HEK293 (cell line): ENCODE measurements around the gene ODAD3.

Experiments used
- CTCF ChIA-PET: fragments of 350-600 bp; formaldehyde crosslinking; extraction: SDS; loops from one replicate; lab custom pipeline; 2021; ENCODE audit warnings: antibody characterized with exemption; lab: Yijun Ruan, JAX
- POLR2A ChIA-PET: fragments of 300-600 bp; formaldehyde crosslinking; extraction: SDS; loops from one replicate; lab custom pipeline; 2020; ENCODE audit warnings: antibody characterized with exemption, inconsistent platforms; lab: Yijun Ruan, JAX
- H3K27ac ChIP-seq: fragments of 200-500 bp; sonication (Bioruptor generic); 2 replicates; pipeline ENCODE4 v1.5.1; 2014; ENCODE audit warnings: low read depth, low read length, control low read depth, inconsistent platforms; ENCODE audit errors: extremely low read depth
- H3K36me3 ChIP-seq, 2 experiments: fragments of 200-500 bp in 1 of 2; sonication (Bioruptor generic) in 1 of 2; 1 replicate in 1 of 2; 2 replicates in 1 of 2; pipeline ENCODE4 v1.5.1; 2014 to 2017; ENCODE audit warnings: inconsistent platforms in 2 of 2, low read length in 2 of 2; ENCODE audit not compliant: control insufficient read depth in 2 of 2, insufficient read depth in 1 of 2
- H3K4me1 ChIP-seq: fragments of 200-500 bp; sonication (Bioruptor generic); 2 replicates; pipeline ENCODE4 v1.5.1; 2014; ENCODE audit warnings: mild to moderate bottlenecking, low read length, inconsistent platforms; ENCODE audit not compliant: control insufficient read depth, insufficient read depth
- H3K4me3 ChIP-seq: 2 replicates; pipeline ENCODE4 v1.5.1; 2011; ENCODE audit warnings: low read depth, mild to moderate bottlenecking, control low read depth, low read length, moderate library complexity
- H3K9me3 ChIP-seq: fragments of 200-500 bp; sonication (Bioruptor generic); 2 replicates; pipeline ENCODE4 v1.5.1; 2014; ENCODE audit warnings: low read depth, low read length, inconsistent platforms; ENCODE audit not compliant: control insufficient read depth, insufficient read depth
- BCL11B ChIP-seq: fragments of 450-650 bp; formaldehyde crosslinking; IDR thresholded peaks from 2 replicates; pipeline ENCODE4 v1.5.1; 2016; ENCODE audit warnings: low read depth, missing biosample characterization, missing genetic modification characterization
- EGR2 ChIP-seq: fragments of 450-650 bp; formaldehyde crosslinking; IDR thresholded peaks from 2 replicates; pipeline ENCODE4 v1.5.1; 2016; ENCODE audit warnings: low read depth, missing biosample characterization, missing genetic modification characterization
- GFI1B ChIP-seq: fragments of 450-650 bp; formaldehyde crosslinking; IDR thresholded peaks from 2 replicates; pipeline ENCODE4 v1.5.1; 2016; ENCODE audit warnings: missing biosample characterization, missing genetic modification characterization
- GLIS2 ChIP-seq: fragments of 450-650 bp; formaldehyde crosslinking; IDR thresholded peaks from 2 replicates; pipeline ENCODE4 v1.5.1; 2016; ENCODE audit warnings: missing biosample characterization, missing genetic modification characterization
- ZBTB20 ChIP-seq: fragments of 450-650 bp; formaldehyde crosslinking; IDR thresholded peaks from 2 replicates; pipeline ENCODE4 v1.5.1; 2016; ENCODE audit warnings: missing biosample characterization, missing genetic modification characterization
- ZFHX2 ChIP-seq: fragments of 450-650 bp; formaldehyde crosslinking; conservative IDR thresholded peaks from 2 replicates; pipeline ENCODE4 v1.5.1; 2016; ENCODE audit warnings: missing biosample characterization, missing genetic modification characterization
- ZNF121 ChIP-seq: fragments of 450-650 bp; formaldehyde crosslinking; IDR thresholded peaks from 2 replicates; pipeline ENCODE4 v1.5.1; 2016; ENCODE audit warnings: missing biosample characterization, missing genetic modification characterization
- ZNF133 ChIP-seq: fragments of 450-650 bp; formaldehyde crosslinking; IDR thresholded peaks from 2 replicates; pipeline ENCODE4 v1.5.1; 2016; ENCODE audit warnings: missing biosample characterization, missing genetic modification characterization
- ZNF24 ChIP-seq: fragments of 450-650 bp; formaldehyde crosslinking; IDR thresholded peaks from 2 replicates; pipeline ENCODE4 v1.5.1; 2016; ENCODE audit warnings: missing biosample characterization, missing genetic modification characterization
- ZNF335 ChIP-seq: fragments of 450-650 bp; formaldehyde crosslinking; conservative IDR thresholded peaks from 2 replicates; pipeline ENCODE4 v1.5.1; 2016; ENCODE audit warnings: missing biosample characterization, missing genetic modification characterization
- ZNF626 ChIP-seq: fragments of 450-650 bp; sonication (Bioruptor Pico); formaldehyde crosslinking; IDR thresholded peaks from 2 replicates; pipeline ENCODE4 v1.5.1; 2018; ENCODE audit warnings: missing biosample characterization, missing genetic modification characterization, inconsistent platforms
- ZNF785 ChIP-seq: fragments of 450-650 bp; formaldehyde crosslinking; IDR thresholded peaks from 2 replicates; pipeline ENCODE4 v1.5.1; 2016; ENCODE audit warnings: missing biosample characterization, missing genetic modification characterization
- TF ChIP-seq, protein P1 (sequence below): fragments of 450-650 bp; formaldehyde crosslinking; IDR thresholded peaks from 2 replicates; pipeline ENCODE4 v1.5.1; 2016; ENCODE audit warnings: missing biosample characterization, missing genetic modification characterization
- TF ChIP-seq, protein P2 (sequence below): fragments of 450-650 bp; formaldehyde crosslinking; IDR thresholded peaks from 2 replicates; pipeline ENCODE4 v1.5.1; 2016; ENCODE audit warnings: missing biosample characterization, missing genetic modification characterization
- TF ChIP-seq, protein P3 (sequence below): fragments of 450-650 bp; formaldehyde crosslinking; IDR thresholded peaks from 2 replicates; pipeline ENCODE4 v1.5.1; 2016; ENCODE audit warnings: missing biosample characterization, missing genetic modification characterization

Gene ODAD3

DNA sequence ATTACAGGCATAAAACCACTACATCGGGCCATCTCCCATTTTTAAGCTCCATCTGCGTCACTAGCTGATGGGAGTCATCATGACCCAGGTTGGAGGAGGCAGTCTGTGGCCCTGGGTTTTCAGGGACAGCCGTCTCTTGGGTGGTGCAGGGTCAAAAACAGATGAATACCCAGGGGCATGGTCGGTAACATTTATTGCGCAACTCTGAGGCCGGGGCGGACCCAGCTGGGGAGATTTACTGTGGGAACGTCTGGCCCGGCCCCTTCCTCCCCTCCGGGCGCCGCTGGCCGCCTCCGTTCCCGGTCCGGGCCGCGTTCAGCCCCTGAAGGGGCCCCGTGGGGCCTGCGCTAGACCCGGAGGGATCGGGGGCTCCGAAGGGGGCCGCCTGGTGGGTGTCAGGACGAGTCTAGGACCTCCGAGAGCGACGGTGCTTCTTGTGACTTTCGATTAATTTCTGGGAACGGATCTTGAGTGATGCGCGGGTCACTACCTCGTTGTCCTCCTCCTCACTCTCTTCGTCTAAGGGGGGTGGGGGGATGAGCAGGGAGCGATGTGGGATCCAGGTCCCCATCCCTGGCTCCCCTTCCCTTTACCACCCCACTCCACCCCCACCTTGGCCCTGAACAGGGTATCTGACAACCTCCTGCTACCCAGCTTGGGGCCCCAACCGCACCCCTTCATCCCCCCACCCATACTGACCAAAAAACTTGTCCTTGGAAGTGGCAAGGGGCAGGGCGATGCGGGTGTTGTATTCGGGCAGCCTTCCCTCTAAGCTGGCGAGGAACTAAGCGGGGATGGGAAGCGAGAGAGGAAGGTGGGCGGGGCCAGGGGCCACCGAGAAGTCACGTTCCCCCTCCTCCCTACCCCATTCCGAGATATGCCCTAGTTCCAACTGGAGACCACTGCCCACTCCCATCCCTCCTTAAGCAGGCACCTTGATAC, 14.2 kb downstream of the ODAD3 start (continued):
- TF ChIP-seq ZBTB20 (tag by site-specific recombination) (peak; percentile 23; the same call in 1 of the 2 replicates), GLIS2 (peak; percentile 53; the same call in 1 of the 2 replicates)

DNA sequence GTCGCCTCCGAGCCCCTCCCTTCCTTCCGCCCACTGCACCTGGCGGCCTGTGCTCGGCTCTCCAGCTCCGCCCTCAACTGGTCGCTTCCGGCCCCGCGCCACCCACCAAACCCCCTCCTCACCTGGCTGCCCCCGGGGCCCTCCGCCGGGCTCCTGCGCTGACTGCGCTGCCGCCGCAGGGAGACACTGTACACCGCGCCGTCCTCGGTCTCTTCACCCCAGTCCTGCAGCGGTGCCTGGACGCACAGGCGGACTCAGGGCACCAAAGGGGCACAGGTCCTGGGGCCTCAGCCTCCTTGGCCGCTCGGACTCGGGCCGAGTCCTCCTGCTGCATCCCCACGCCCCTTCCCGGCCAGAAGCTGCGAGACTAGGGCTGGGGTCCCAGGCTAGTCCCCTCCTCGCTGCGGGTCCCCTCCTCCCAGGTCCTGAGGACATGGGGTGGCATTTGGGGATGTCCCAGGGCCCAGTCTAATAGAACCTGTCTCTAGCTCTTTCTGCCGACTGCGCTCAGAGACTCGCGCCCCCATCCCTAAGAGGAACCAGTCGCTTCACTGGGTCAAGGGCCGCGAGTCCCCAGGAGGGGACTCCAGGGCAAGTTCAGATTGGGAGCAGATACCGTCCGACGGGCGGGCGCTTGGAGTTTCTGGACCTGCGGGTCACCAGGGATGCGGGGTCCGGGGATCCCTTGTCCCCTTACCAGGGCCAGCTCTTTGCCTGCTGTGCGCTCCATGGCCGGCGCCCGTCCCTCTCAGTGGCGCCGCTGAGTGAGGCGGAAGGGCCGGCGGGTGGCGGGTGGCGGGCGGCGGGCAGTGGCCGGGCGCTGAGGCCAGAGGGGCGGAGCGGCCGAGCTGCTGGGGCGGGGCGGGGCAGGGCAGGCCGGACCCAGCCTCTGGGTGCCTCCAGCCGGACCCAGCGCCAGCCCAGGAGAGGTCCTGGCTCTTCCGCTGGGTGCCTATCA, 16.1 kb downstream of the ODAD3 start, which contains the start of gene RGL3:
RGL3 (minus strand) TSS at position 766 of the 958 bp plus-strand sequence; CDS start at position 730, 36 bp downstream.
- Histone ChIP-seq H3K9me3 (no peaks in the 10 kb centered on the region), H3K27ac (no peak within 1 kb of the TSS), H3K4me1 (no peaks in the 10 kb centered on the region)
- ChIA-PET POLR2A (interaction anchor here (0.5 to 1.4 kb wide), 3 partner anchors 12 to 38 kb away, joined by 3 to 5 read pairs (median 4); no protein-coding TSS in a partner anchor), CTCF (interaction anchor here (0.6 to 8.3 kb wide), 4 partner anchors 12 to 92 kb away, joined by 3 to 66 read pairs (median 8); partner anchors contain the start of genes EPOR, ODAD3 and PRKCSH)
- TF ChIP-seq, protein P1, sequence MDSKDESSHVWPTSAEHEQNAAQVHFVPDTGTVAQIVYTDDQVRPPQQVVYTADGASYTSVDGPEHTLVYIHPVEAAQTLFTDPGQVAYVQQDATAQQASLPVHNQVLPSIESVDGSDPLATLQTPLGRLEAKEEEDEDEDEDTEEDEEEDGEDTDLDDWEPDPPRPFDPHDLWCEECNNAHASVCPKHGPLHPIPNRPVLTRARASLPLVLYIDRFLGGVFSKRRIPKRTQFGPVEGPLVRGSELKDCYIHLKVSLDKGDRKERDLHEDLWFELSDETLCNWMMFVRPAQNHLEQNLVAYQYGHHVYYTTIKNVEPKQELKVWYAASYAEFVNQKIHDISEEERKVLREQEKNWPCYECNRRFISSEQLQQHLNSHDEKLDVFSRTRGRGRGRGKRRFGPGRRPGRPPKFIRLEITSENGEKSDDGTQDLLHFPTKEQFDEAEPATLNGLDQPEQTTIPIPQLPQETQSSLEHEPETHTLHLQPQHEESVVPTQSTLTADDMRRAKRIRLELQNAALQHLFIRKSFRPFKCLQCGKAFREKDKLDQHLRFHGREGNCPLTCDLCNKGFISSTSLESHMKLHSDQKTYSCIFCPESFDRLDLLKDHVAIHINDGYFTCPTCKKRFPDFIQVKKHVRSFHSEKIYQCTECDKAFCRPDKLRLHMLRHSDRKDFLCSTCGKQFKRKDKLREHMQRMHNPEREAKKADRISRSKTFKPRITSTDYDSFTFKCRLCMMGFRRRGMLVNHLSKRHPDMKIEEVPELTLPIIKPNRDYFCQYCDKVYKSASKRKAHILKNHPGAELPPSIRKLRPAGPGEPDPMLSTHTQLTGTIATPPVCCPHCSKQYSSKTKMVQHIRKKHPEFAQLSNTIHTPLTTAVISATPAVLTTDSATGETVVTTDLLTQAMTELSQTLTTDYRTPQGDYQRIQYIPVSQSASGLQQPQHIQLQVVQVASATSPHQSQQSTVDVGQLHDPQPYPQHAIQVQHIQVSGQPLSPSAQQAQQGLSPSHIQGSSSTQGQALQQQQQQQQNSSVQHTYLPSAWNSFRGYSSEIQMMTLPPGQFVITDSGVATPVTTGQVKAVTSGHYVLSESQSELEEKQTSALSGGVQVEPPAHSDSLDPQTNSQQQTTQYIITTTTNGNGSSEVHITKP (tag by site-specific recombination): no peak
- 0 out of 2 replicates have a peak, but pooled peaks have one; percentile 15 for TF ChIP-seq ZNF335 (tag by site-specific recombination)
- no peak for TF ChIP-seq BCL11B
- TF ChIP-seq, all 188 proteins: peak for 1
- Histone ChIP-seq H3K36me3 (no peaks in the 10 kb centered on the region), H3K4me3 (peak within 1 kb of the TSS; percentile 36)

DNA sequence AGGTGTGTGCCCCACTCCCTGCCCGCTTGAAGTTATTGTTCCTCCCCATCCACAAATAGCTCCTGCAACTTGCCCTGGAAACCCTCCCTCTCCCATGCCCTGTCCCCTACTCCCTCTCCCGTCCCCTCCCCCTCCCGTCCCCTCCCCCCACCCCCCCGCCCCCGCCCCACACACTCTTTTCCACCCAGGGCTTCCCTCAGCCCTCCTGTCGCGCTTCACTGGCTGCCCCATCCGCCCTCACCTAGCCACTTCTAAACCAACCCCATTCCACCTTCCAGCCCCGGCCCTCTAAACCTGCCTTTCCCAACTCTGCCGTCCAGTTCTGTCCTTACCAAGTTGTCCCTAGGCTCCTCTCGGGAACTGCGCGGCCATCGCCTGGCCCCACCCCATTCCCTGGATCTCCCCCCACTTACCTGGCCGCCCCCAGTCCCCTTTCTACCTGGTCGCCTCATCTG, 16.8 kb downstream of the ODAD3 start:
- no peak for TF ChIP-seq ZNF133 (tag by site-specific recombination)
- TF ChIP-seq ZNF121 (tag by site-specific recombination): no peak
- TF ChIP-seq GFI1B (tag by site-specific recombination): no peak
- peak; percentile 46 for TF ChIP-seq EGR2 (tag by site-specific recombination)
- peak; percentile 57; the same call in 1 of the 2 replicates for TF ChIP-seq ZFHX2 (tag by site-specific recombination)
- no peak for TF ChIP-seq ZNF24
- no peak for TF ChIP-seq ZNF626
- TF ChIP-seq, protein P2, sequence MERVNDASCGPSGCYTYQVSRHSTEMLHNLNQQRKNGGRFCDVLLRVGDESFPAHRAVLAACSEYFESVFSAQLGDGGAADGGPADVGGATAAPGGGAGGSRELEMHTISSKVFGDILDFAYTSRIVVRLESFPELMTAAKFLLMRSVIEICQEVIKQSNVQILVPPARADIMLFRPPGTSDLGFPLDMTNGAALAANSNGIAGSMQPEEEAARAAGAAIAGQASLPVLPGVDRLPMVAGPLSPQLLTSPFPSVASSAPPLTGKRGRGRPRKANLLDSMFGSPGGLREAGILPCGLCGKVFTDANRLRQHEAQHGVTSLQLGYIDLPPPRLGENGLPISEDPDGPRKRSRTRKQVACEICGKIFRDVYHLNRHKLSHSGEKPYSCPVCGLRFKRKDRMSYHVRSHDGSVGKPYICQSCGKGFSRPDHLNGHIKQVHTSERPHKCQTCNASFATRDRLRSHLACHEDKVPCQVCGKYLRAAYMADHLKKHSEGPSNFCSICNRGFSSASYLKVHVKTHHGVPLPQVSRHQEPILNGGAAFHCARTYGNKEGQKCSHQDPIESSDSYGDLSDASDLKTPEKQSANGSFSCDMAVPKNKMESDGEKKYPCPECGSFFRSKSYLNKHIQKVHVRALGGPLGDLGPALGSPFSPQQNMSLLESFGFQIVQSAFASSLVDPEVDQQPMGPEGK (tag by site-specific recombination): peak; percentile 22; the same call in 1 of the 2 replicates
- TF ChIP-seq, protein P3, sequence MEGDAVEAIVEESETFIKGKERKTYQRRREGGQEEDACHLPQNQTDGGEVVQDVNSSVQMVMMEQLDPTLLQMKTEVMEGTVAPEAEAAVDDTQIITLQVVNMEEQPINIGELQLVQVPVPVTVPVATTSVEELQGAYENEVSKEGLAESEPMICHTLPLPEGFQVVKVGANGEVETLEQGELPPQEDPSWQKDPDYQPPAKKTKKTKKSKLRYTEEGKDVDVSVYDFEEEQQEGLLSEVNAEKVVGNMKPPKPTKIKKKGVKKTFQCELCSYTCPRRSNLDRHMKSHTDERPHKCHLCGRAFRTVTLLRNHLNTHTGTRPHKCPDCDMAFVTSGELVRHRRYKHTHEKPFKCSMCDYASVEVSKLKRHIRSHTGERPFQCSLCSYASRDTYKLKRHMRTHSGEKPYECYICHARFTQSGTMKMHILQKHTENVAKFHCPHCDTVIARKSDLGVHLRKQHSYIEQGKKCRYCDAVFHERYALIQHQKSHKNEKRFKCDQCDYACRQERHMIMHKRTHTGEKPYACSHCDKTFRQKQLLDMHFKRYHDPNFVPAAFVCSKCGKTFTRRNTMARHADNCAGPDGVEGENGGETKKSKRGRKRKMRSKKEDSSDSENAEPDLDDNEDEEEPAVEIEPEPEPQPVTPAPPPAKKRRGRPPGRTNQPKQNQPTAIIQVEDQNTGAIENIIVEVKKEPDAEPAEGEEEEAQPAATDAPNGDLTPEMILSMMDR (tag by site-specific recombination): no peak
- no peak for TF ChIP-seq ZNF785 (tag by site-specific recombination)
- Histone ChIP-seq H3K4me1 (no peaks in the 10 kb centered on the region), H3K27ac (no peak overlapping the region), H3K36me3 (no peaks in the 10 kb centered on the region), H3K9me3 (no peaks in the 10 kb centered on the region), H3K4me3 (peak overlapping the region; percentile 36)
- ChIA-PET CTCF (interaction anchor here (0.6 to 8.3 kb wide), 4 partner anchors 11 to 91 kb away, joined by 3 to 66 read pairs (median 8); partner anchors contain the start of genes EPOR, ODAD3 and PRKCSH), POLR2A (interaction anchor here (0.5 to 1.4 kb wide), 4 partner anchors 9 to 128 kb away, joined by 4 to 6 read pairs (median 5); no protein-coding TSS in a partner anchor)
